ENCODE results near the gene SLC34A1.

Gene SLC34A1

GRCh38 chr5:177446200-177447065 is 62.2 kb downstream of the SLC34A1 start, which contains the start of gene PRR7:
Gene PRR7 (plus strand): TSS chr5:177446814. CDS start chr5:177455068, 8,254 bp downstream.
- ChIA-PET POLR2A (interaction anchor here (1.0 to 1.7 kb wide), 5 partner anchors 8 to 67 kb away, joined by 3 to 6 read pairs (median 6); partner anchors contain the start of gene GRK6), CTCF (interaction anchor here (0.7 to 21.1 kb wide), 12 partner anchors 9 to 375 kb away, joined by 3 to 412 read pairs (median 8); partner anchors contain the start of genes F12, MXD3 and PFN3)
- peak within 1 kb of the TSS; percentile 69 for H3K4me3 ChIP-seq (ENCODE audit: low read depth, low read length)
- DNase-seq (ENCODE audit: low read depth, low spot score): no peak
- TF ChIP-seq, protein P1, sequence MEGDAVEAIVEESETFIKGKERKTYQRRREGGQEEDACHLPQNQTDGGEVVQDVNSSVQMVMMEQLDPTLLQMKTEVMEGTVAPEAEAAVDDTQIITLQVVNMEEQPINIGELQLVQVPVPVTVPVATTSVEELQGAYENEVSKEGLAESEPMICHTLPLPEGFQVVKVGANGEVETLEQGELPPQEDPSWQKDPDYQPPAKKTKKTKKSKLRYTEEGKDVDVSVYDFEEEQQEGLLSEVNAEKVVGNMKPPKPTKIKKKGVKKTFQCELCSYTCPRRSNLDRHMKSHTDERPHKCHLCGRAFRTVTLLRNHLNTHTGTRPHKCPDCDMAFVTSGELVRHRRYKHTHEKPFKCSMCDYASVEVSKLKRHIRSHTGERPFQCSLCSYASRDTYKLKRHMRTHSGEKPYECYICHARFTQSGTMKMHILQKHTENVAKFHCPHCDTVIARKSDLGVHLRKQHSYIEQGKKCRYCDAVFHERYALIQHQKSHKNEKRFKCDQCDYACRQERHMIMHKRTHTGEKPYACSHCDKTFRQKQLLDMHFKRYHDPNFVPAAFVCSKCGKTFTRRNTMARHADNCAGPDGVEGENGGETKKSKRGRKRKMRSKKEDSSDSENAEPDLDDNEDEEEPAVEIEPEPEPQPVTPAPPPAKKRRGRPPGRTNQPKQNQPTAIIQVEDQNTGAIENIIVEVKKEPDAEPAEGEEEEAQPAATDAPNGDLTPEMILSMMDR (IDR thresholded peaks at IDR 0.05; ENCODE audit: insufficient read depth, low read length, missing control alignments): no peak

GRCh38 chr5:177447066-177447610 is 62.9 kb downstream of the SLC34A1 start:
- CTCF ChIA-PET: interaction anchor here (1.0 to 21.1 kb wide), 12 partner anchors 8 to 333 kb away, joined by 3 to 412 read pairs (median 8); partner anchors contain the start of genes F12, MXD3 and PFN3

DNA sequence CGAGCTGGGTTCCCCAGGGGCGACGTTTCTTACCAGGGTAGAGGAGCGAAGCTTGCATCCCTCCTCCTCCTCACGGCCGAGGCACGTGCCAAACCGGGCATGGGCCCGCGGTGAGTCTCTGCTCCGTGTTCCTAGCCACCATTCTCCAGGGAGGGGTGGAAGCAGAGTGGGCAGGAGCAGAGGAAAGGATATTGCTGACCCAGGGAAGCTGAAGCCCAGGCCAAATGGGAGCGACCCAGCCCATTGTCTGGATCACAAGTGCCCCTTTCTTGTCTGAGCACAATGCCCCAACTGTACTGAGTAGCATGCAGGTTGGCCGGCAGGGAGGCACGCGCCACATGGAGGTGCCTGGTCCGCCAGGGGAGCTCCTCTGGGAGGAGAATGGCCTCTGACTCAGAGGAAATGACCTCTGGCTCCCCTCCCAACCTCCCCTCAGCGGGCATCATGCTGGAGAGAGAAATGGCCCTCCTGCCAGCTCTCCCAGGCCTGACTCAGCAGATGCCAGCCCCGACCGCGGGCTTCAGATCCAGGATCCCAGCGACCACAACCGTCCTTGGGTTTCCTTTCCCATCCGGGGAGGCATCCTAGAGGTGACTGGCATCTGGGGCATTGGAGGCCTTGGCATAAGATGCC is 63.5 kb downstream of the SLC34A1 start:
- TF ChIP-seq, protein P1 (IDR thresholded peaks at IDR 0.05; ENCODE audit: insufficient read depth, low read length, missing control alignments): no peak
- ChIA-PET CTCF (interaction anchor here (0.8 to 21.1 kb wide), 15 partner anchors 8 to 337 kb away, joined by 3 to 412 read pairs (median 6); partner anchors contain the start of genes F12, MXD3 and PFN3), POLR2A (interaction anchor here (0.5 to 1.8 kb wide), 8 partner anchors 9 to 307 kb away, joined by 3 to 8 read pairs (median 4); partner anchors contain the start of genes GRK6 and PDLIM7)
- peak overlapping the region; percentile 69 for H3K4me3 ChIP-seq (ENCODE audit: low read depth, low read length)
- no peak for DNase-seq (ENCODE audit: low read depth, low spot score)

More at GRCh38 chr5:177447066-177447610, 62.9 kb downstream of the SLC34A1 start:
- TF ChIP-seq, protein P1 (IDR thresholded peaks at IDR 0.05; ENCODE audit: insufficient read depth, low read length, missing control alignments): no peak
- DNase-seq (ENCODE audit: low read depth, low spot score): no peak
- peak overlapping the region; percentile 69 for H3K4me3 ChIP-seq (ENCODE audit: low read depth, low read length)
- POLR2A ChIA-PET: interaction anchor here (0.5 to 1.8 kb wide), 4 partner anchors 21 to 307 kb away, joined by 4 to 8 read pairs (median 6); partner anchors contain the start of genes GRK6 and PDLIM7
